OCI-LY7 (cell line): ENCODE measurements around the gene CRYBG3.
"Not testable (repeated sequence)": the region's sequence is repeated elsewhere in the genome, so short reads cannot be mapped to it uniquely, and the experiment has no call there.

Experiments used
- CTCF ChIP-seq: fragments of 200-600 bp; sonication (generic); conservative IDR thresholded peaks from 2 replicates; pipeline ENCODE4 v1.5.1; 2014; ENCODE audit warnings: mild to moderate bottlenecking, antibody characterized with exemption, low read length, moderate library complexity, mixed read lengths
- EZH2phosphoT487 ChIP-seq: fragments of 200-600 bp; sonication (generic); IDR thresholded peaks from 2 replicates; pipeline ENCODE4 v1.6.1; 2018; ENCODE audit warnings: low read depth, borderline replicate concordance, mild to moderate bottlenecking, mixed run types, antibody characterized with exemption, low read length, moderate library complexity, mixed read lengths

- TF ChIP-seq CTCF, EZH2phosphoT487: not testable (repeated sequence)
These were observed 11.4 kb downstream of the CRYBG3 start for GRCh38 chr3:97833184-97833583.
